Regular cardiac myocyte (primary cell): ENCODE data around the gene SECTM1. TPM values are rescaled to one million over a fixed set of nuclear protein-coding genes. Genes with fewer than 3 reads are reported as not detected.

ENCODE experiments used
- total RNA-seq: library from RNA; depleted of rRNA; stranded (reverse); fragments of >200 nt; gene quantifications from 2 replicates; pipeline ENCODE4 v1.2.3, GENCODE V29; 2014

Gene SECTM1
- total RNA-seq, result 8.6 and 14.7 TPM in 2 replicates

DNA sequence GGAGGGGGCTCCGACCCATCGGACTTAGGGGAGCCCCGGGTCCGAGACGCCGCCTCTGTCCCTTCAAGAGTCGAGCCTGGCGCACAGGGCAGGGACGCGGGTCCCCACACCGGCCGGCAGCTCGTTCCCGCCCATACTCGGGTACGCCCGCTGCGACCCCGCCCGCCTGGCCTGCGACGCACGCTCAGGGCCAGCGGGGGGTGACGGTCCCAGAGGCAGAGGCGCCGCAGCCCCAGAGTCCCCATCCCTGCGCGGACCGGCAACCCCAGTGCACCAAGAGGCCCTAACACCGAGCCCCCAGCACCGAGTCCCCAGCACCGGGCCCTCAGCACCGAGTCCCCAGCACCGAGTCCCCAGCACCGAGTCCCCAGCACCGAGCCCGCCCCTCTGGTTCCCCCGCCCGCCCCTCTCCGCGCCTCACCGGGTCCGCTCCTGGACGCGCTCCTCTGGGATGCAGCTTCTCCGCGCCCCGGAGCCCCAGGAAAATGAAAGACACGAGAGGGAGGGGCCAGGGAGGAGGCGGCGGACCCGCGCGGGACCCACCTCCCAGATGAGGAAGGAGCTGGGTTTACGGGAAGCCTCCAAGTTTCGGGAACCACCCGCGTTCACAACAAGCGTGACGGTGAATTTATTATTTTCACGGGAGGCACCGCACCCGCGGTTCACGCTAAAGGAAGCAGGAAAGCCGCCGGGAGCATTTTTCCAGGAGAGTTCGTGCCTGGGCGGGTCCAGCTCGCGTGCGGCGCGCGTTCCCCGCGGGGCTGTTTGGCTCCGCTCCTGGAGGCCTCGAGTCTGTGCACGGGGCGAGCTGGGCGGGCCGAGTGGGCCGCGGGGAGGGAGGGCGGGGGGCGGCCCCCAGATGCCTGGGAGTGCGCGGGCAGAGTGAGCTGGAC lies at the start of gene SECTM1:
Gene SECTM1, minus strand, starts transcription at position 488 of the 893 bp plus-strand sequence. CDS start 6,526 bp downstream, outside the sequence.

GRCh38 chr17:82371333-82372248 lies 38.0 kb upstream of the SECTM1 start, which contains the start of gene UTS2R:
UTS2R (plus strand) TSS chr17:82371765; CDS start chr17:82374325, 2,560 bp downstream.

DNA sequence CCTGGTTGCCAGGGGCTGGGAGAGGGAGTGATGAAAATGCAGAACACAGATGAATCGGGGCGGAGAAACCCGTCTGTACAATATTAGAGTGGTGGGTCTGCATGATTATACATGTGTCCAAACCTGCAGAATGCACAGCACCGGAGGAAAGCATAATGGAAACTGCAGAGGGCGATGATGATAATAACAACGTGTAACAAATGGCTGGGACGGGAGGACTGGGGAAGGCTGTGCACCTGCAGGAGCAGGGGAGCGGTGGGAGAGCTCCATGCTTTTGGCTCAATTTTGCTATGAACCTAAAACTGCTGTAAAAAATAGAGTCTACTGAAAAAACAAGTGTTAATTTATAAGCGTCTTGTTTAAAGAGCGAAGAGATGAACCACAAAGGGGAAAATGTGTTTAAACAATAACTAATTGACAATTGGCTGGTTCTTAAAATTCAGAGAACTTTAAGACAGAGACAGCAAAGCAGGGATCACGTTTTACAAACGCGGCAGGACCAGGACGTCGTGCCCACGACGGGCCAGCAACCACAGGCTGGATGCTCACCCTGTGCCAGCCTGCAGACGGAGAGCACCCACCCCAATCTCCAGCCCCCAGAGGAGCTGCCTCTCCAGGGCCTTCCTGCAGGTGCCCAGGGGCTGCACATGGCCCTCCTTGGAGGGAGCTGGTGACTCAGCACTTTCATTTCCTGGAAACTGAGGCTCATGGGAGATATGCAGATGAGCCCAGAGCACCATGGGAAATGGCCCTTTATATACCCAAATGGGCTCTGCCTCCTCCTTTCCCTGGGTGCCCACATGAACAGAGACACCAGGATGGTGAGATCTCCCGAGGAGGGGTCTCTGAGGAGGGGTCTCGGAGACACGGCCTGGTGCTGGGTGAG lies 25.1 kb upstream of the SECTM1 start, which contains the start of gene TEX19:
Gene TEX19, plus strand, starts transcription at position 783 of the 886 bp plus-strand sequence. CDS start 2,904 bp downstream, outside the sequence.

DNA sequence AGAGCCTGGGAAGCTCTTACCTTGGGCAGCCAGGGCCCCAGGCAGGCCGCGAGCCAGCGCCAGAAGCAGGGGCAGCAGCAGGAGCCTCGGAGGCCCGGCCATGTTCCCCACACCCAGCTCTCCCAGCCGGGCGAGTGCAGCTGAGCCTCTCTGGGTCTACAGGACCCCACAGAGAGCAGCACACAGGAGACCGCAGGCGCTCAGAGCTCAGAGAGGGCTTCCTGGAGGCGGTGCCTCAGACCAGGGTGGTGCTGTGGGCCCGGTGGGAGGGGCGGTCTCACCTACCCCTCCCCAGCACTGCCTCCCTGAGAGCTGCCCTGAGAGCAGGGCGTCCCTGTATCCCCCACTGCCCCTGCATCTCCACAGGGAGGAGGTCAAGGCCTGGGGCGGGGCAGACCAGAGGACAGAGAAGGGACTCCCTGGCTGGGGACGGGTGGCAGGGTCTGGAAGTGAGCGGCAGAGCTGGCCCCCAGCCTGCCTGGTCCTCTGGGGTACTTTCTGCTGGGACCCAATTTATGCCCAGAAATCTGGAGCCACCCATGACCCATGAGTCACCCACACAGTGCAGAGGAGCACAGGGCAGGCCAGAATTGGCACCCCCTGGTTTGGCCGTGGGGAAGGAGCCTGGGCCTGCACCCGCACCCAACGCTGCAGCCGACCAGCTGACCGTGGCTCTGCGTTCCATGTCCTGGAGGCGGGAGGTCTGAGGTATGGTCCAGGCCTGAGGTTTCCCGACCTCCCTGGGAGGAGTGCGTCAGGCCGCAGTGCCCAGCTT lies 16.0 kb downstream of the SECTM1 start, which contains the start of gene CD7:
Gene CD7, minus strand, starts transcription at position 215 of the 775 bp plus-strand sequence. Its CDS starts 113 bp downstream, at position 102.

GRCh38 chr17:82273327-82274133 lies 60.0 kb downstream of the SECTM1 start, which contains the start of gene CSNK1D:
CSNK1D (minus strand) TSS chr17:82273700; CDS start chr17:82273381, 319 bp downstream.

Other genes with a start within 250 kb of the SECTM1 start
- 27.3 and 63.5 TPM in 2 replicates for gene FASN, start 235.5 kb downstream of the SECTM1 start, total RNA-seq
- 10.2 and 11.6 TPM in 2 replicates for gene CCDC57, start 120.9 kb downstream of the SECTM1 start, total RNA-seq
- 203 and 289 TPM in 2 replicates for gene SLC16A3, start 104.7 kb downstream of the SECTM1 start, total RNA-seq
- 36.6 and 55.4 TPM in 2 replicates for gene CSNK1D, start 60.1 kb downstream of the SECTM1 start, total RNA-seq
- gene CD7, start 16.2 kb downstream of the SECTM1 start, total RNA-seq, result not detected in 2 replicates
- gene TEX19, start 25.5 kb upstream of the SECTM1 start, total RNA-seq, result 0.19 TPM in 1 of 2 replicates, not detected in the other
- not detected in 2 replicates for gene UTS2R, start 38.0 kb upstream of the SECTM1 start, total RNA-seq
- gene HEXD, start 84.6 kb upstream of the SECTM1 start, total RNA-seq, result 6.1 and 8.2 TPM in 2 replicates
- gene OGFOD3, start 84.8 kb upstream of the SECTM1 start, total RNA-seq, result 17.8 and 31.9 TPM in 2 replicates
- gene CYBC1, start 117.0 kb upstream of the SECTM1 start, total RNA-seq, result 44.5 and 63.3 TPM in 2 replicates
- 32.4 and 43.5 TPM in 2 replicates for gene NARF, start 125.0 kb upstream of the SECTM1 start, total RNA-seq
- gene FOXK2, start 186.0 kb upstream of the SECTM1 start, total RNA-seq, result 21.1 and 24.0 TPM in 2 replicates